ENCODE measurements around the gene ALOX15.

DNA sequence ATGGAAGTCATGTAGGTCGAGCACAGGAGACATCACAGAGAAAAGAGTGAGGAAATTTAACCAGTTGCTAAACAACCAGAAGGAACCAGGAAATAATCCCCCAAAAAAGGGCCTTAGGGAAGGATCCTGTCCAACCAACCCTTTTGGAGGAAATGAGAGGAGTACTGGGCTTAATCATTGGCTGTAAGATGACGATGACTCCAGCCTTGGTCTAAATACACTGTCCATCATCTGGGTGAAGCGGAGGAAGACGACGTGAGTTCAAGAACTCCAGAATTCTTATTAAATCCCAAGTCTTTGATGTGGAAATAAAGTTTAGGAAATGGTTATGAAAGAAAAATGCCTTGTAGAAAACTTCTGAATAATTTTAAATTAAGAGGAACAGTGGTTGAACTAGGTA lies 11.5 kb upstream of the ALOX15 start:
- TF ChIP-seq POLR2AphosphoS5 (IDR thresholded peaks at IDR 0.05) (no peak), CTCF (IDR thresholded peaks at IDR 0.05) (no peak)

Measured in stomach (tissue), 4 donors.